ENCODE measurements around the gene ZBTB2. TPM values are rescaled to one million over a fixed set of nuclear protein-coding genes. Genes with fewer than 3 reads are reported as not detected.
A peak's percentile ranks its signal among the peaks of the same experiment; 100 is the strongest.

ZBTB2 gene
- total and polyA plus RNA-seq, 7 donors, result 7.1 to 14.7 (median 9.5) TPM

DNA sequence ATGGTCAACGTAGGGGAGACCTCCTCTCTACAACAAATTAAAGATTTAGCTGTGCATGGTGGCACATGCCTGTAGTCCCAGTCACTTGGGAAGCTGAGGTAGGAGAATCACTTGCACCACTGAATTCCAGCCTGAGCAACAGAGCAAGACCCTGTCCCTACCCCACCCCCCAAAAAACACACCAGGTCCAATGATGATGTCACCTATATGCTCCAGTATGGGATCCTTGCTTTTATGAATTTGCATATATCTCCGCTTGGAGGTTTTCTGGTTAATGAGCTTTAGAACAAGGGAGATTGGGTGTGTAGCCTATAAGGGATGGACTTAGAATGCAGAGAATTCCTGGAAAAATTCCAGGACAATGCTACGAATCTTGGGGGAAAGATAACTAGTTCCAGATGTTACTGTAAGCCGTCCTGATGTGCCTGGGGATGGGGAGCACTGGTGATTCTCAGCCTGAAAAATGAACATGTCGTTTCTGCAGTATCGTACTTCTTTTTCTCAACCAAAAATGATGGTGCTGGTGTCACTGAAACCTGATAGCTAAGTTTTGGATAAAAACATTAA is 61.1 kb downstream of the ZBTB2 start:
- DNase-seq, result no peak
- H3K27ac ChIP-seq, result no peak overlapping the region
- TF ChIP-seq, protein P1, sequence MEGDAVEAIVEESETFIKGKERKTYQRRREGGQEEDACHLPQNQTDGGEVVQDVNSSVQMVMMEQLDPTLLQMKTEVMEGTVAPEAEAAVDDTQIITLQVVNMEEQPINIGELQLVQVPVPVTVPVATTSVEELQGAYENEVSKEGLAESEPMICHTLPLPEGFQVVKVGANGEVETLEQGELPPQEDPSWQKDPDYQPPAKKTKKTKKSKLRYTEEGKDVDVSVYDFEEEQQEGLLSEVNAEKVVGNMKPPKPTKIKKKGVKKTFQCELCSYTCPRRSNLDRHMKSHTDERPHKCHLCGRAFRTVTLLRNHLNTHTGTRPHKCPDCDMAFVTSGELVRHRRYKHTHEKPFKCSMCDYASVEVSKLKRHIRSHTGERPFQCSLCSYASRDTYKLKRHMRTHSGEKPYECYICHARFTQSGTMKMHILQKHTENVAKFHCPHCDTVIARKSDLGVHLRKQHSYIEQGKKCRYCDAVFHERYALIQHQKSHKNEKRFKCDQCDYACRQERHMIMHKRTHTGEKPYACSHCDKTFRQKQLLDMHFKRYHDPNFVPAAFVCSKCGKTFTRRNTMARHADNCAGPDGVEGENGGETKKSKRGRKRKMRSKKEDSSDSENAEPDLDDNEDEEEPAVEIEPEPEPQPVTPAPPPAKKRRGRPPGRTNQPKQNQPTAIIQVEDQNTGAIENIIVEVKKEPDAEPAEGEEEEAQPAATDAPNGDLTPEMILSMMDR (IDR thresholded peaks at IDR 0.05), result no peak
- no peak overlapping the region for H3K4me3 ChIP-seq
- no peaks in the 10 kb centered on the region for H3K9me3 ChIP-seq
- intact Hi-C loops (cut with DNase I), result no loop called here
- peaks cover 0 to 18% (median 0%) of the 10 kb centered on the region in 3 donors for H3K27me3 ChIP-seq (ENCODE audit: insufficient read depth in 3 of 3, low read length in 2 of 3)
- no peaks in the 10 kb centered on the region for H3K36me3 ChIP-seq (ENCODE audit: insufficient read depth in 1 of 2, low read depth in 1 of 2)
- WGBS, 3 donors, result 56 to 60% (median 59%) methylated on average over 6 of the region's 6 CpGs
- peaks cover 2% of the 10 kb centered on the region for H3K4me1 ChIP-seq
- ATAC-seq, result no peak

- peaks cover 12% of the 10 kb centered on the region for H3K4me1 ChIP-seq
- intact Hi-C loops (cut with DNase I), result no loop called here
- TF ChIP-seq, protein P1 (IDR thresholded peaks at IDR 0.05), result no peak
- peaks cover 0 to 28% (median 0%) of the 10 kb centered on the region in 3 donors for H3K27me3 ChIP-seq (ENCODE audit: insufficient read depth in 3 of 3, low read length in 2 of 3)
- peak overlapping the region; percentile 29 for H3K4me3 ChIP-seq
- WGBS, 3 donors, result 82 to 89% (median 86%) methylated on average over 4 of the region's 4 CpGs
- no peaks in the 10 kb centered on the region for H3K36me3 ChIP-seq (ENCODE audit: insufficient read depth in 1 of 2, low read depth in 1 of 2)
- H3K27ac ChIP-seq, result no peak overlapping the region
- no peaks in the 10 kb centered on the region for H3K9me3 ChIP-seq
- no peak for ATAC-seq
- no peak for DNase-seq
These were observed 64.3 kb downstream of the ZBTB2 start for GRCh38 chr6:151327101-151327500.

DNA sequence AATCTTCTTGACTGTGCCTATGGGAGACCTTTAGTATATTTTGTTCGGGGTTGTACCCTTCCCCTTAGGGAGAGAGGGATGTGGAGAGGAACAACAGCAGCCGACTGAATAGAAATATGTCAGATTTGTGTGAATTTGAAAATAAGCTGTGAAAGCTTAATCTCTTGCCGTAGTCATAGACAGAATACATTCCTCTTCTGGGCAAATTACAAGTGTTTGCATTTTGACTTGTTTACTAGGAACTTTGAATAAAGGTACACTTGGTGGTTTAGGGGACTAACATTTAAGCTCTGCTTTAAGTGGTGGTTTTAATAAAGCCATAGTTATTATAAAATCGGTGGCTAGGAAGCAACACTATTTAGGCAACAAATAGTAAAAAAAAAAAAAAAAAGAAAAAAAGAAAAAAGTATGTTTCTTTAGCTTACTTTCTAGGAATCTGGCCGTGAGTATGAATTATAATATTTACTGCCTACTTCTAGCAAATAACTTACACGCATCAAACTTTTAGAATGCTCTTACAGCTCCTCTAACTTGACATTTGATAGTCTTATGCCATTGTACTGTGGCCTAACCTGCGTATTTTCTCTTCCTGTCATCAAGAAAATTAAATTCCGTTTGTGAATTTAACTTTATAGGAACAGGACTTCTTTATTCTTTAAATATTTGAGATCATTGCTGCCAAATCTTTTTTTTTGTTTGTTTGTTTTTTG is 65.1 kb downstream of the ZBTB2 start:
- no peak for DNase-seq
- TF ChIP-seq, protein P1 (IDR thresholded peaks at IDR 0.05), result no peak
- no peak for ATAC-seq
- intact Hi-C loops (cut with DNase I), result no loop called here
- no peaks in the 10 kb centered on the region for H3K9me3 ChIP-seq
- peak overlapping the region; percentile 26 for H3K27ac ChIP-seq
- 46 to 56% (median 47%) methylated on average over 8 of the region's 8 CpGs for WGBS, 3 donors
- H3K4me1 ChIP-seq, result peaks cover 12% of the 10 kb centered on the region
- no peaks in the 10 kb centered on the region for H3K36me3 ChIP-seq (ENCODE audit: insufficient read depth in 1 of 2, low read depth in 1 of 2)
- H3K4me3 ChIP-seq, result peak overlapping the region; percentile 61
- H3K27me3 ChIP-seq (ENCODE audit: insufficient read depth in 3 of 3, low read length in 2 of 3), result peaks cover 0 to 28% (median 0%) of the 10 kb centered on the region in 3 donors

GRCh38 chr6:151325075-151326050 is 66.0 kb downstream of the ZBTB2 start:
- ATAC-seq (peak; percentile 48 to 69 (median 57)), DNase-seq (peak; percentile 62 to 70)
- no peaks in the 10 kb centered on the region for H3K36me3 ChIP-seq (ENCODE audit: insufficient read depth in 1 of 2, low read depth in 1 of 2)
- peaks cover 0 to 28% (median 0%) of the 10 kb centered on the region in 3 donors for H3K27me3 ChIP-seq (ENCODE audit: insufficient read depth in 3 of 3, low read length in 2 of 3)
- peaks cover 12% of the 10 kb centered on the region for H3K4me1 ChIP-seq
- H3K9me3 ChIP-seq, result no peaks in the 10 kb centered on the region
- peak overlapping the region; percentile 38 for H3K27ac ChIP-seq
- intact Hi-C loops (cut with DNase I), result loop anchor here (2.0 kb wide), 3 partner anchors 311 to 433 kb away; no protein-coding TSS in a partner anchor
- H3K4me3 ChIP-seq, result peak overlapping the region; percentile 61
- TF ChIP-seq, protein P1 (IDR thresholded peaks at IDR 0.05), result no peak
- WGBS, 3 donors, result 4 to 6% (median 5%) methylated on average over 42 to 46 of the region's 46 CpGs
